Liver (tissue), 3 donors: ENCODE results near the gene SORCS2.

ENCODE experiments used
- CTCF ChIP-seq: fragments of 150-350 bp; IDR thresholded peaks from 2 replicates; pipeline ENCODE4 v1.5.1; 2017; ENCODE audit warnings: improper control_type of control experiment, low read depth, low read length; ENCODE audit not compliant: missing input control
- EGR1 ChIP-seq, 2 donors: IDR thresholded peaks; 2 replicates each; pipeline ENCODE4 v1.6.1; 2016 to 2018; ENCODE audit warnings: antibody characterized with exemption in 2 of 2, low read depth in 2 of 2
- GABPA ChIP-seq, 2 donors: IDR thresholded peaks in 1 of 2; conservative IDR thresholded peaks in 1 of 2; 2 replicates each; pipeline ENCODE4 v1.6.1; 2016; ENCODE audit warnings: antibody characterized with exemption in 2 of 2, mild to moderate bottlenecking in 1 of 2, moderate library complexity in 1 of 2
- JUND ChIP-seq, 2 donors: IDR thresholded peaks; 2 replicates each; pipeline ENCODE4 v1.6.1; 2016; ENCODE audit warnings: antibody characterized with exemption in 2 of 2
- MAX ChIP-seq: IDR thresholded peaks from 2 replicates; pipeline ENCODE4 v1.6.1; 2016; ENCODE audit warnings: antibody characterized with exemption
- RAD21 ChIP-seq, 2 donors: IDR thresholded peaks; 2 replicates each; pipeline ENCODE4 v1.6.1; 2016; ENCODE audit warnings: antibody characterized with exemption in 2 of 2, mild to moderate bottlenecking in 2 of 2
- SP1 ChIP-seq: IDR thresholded peaks from 2 replicates; pipeline ENCODE4 v1.6.1; 2018; ENCODE audit warnings: antibody characterized with exemption, mild to moderate bottlenecking
- YY1 ChIP-seq: IDR thresholded peaks from 2 replicates; pipeline ENCODE4 v1.6.1; 2016; ENCODE audit warnings: antibody characterized with exemption, mild to moderate bottlenecking
- ZBTB33 ChIP-seq: IDR thresholded peaks from 2 replicates; pipeline ENCODE4 v1.6.1; 2016; ENCODE audit warnings: antibody characterized with exemption
- TF ChIP-seq, protein P1 (sequence below): IDR thresholded peaks from 2 replicates; pipeline ENCODE4 v1.6.1; 2016; ENCODE audit warnings: antibody characterized with exemption
- donor health status: healthy.
- donor health status: healthy.

- TF ChIP-seq CTCF (no peak), GABPA (IDR thresholded peaks at IDR 0.05 in 1 of 2, conservative IDR thresholded peaks at IDR 0.05 in 1 of 2) (no peak), JUND (IDR thresholded peaks at IDR 0.05) (no peak), ZBTB33 (no peak), EGR1 (IDR thresholded peaks at IDR 0.05; ENCODE audit: low read depth in 2 of 2) (no peak), YY1 (no peak), RAD21 (IDR thresholded peaks at IDR 0.05) (no peak), MAX (no peak), SP1 (no peak)
- TF ChIP-seq, protein P1, sequence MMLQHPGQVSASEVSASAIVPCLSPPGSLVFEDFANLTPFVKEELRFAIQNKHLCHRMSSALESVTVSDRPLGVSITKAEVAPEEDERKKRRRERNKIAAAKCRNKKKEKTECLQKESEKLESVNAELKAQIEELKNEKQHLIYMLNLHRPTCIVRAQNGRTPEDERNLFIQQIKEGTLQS: no peak
These were observed 573.7 kb downstream of the SORCS2 start for GRCh38 chr4:7766086-7766485.
